NCI-H226 (cell line): ENCODE data around the gene ZDHHC6.
"Not testable (repeated sequence)": the region's sequence is repeated elsewhere in the genome, so short reads cannot be mapped to it uniquely, and the experiment has no call there.

Experiments used
- DNase-seq: peaks from one replicate; pipeline ENCODE4 v3.0.0-alpha.2; 2015

ZDHHC6 gene

GRCh38 chr10:112442063-112442462 lies 4.7 kb downstream of the ZDHHC6 start:
- DNase-seq: no peak

DNA sequence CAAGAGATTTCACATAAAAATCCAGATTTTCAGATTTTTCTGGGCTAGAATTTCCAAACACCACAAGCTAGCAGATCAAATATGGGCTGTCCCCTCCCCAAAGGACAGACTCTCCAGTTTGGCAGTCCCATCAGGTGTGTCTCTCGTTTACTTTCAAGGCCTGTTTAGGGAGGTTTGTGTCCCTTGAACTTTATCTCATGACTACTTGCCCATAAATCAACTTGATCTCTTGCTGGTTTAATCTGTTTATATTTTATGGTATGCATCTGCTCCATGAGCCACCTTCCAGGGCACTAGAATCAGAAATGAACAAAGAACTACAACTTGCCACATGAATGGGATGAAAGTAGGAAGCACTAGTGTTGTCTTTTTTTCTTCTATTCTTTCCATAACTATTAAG lies 5.2 kb downstream of the ZDHHC6 start:
- no peak for DNase-seq

- no peak for DNase-seq
These were observed 8.4 kb downstream of the ZDHHC6 start for GRCh38 chr10:112438356-112438755.

GRCh38 chr10:112434988-112435619 lies 11.6 kb downstream of the ZDHHC6 start:
- no peak for DNase-seq

GRCh38 chr10:112433136-112433535 lies 13.6 kb downstream of the ZDHHC6 start:
- DNase-seq: no peak

GRCh38 chr10:112429654-112430230 lies 17.0 kb downstream of the ZDHHC6 start:
- no peak for DNase-seq

- DNase-seq: no peak
These were observed 17.6 kb downstream of the ZDHHC6 start for GRCh38 chr10:112429147-112429546.

DNA sequence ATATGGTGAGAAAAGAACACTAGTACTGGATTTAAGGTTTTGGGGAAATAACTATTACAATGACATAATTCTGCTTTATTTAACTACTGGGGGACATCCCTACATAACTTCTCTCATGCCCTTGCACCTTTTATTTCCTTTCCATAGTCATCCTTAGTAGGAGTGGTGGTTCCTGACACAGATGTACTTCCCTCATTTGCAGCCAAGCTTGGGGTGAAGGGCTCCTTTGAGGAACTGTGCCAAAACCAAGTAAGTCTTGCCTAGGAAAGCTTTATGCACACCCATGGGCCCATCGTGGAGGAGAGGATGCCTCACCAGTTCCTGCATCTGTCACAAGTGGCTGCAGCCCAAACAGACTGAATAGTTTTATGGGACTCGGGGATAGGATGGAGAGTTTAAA lies 20.6 kb downstream of the ZDHHC6 start:
- DNase-seq: no peak

DNA sequence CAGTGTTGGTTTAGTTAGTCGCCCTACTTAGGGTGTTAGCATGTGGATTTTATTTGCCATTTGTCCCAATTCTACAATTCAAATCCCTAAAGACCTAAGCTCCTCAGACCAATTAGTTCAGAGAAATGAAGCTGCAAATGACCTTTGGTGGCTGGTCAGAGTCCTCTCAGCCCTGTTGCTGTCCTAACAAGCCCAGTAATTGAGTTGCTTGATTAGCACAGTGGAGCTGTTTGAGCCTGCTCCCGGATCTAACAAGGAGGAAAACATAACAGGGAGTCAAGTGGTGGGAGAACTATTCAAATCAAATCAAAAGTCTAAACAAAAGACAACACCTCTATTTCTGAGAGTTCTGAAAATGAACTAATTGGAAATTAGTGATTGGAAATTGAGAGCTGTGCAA lies 22.1 kb downstream of the ZDHHC6 start:
- no peak for DNase-seq

DNA sequence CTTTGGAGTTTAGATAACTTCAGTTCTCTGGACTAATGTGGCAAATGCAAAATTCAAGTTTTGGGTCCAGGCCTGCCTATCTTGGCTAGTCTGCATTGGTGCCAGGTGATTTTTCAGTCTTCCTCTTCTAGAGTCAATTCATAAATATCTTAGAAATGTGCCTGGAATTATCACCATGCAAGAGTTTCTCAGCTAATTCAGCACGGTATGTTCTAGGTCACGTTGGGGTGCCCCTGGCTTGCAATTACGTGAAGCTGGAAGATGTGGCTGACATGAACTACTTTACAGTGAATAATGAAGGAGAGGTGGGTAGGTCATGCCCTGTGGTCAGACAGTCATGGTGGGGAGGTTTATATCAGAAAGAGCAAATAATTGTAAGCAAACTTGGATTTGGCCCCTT lies 25.0 kb downstream of the ZDHHC6 start:
- DNase-seq: no peak

DNA sequence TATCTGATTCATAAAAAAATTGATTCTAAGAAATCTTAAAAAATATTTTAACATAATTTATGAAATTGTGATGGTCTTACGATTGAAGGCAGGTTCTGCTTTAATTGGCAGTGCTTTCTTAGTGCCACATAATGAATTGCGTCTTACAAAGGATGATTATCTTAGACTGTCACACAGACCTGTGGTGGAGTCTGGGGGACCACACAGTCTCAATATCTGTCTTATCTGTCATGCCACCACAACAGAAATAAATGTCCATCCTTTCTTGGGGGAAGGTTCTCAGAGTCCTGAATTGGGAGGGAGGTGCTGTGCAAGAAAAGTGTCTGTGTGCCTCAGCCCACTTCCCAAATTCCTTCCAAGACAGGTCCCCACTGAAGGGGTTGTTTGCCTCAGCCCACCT lies 34.0 kb downstream of the ZDHHC6 start:
- DNase-seq: no peak

DNA sequence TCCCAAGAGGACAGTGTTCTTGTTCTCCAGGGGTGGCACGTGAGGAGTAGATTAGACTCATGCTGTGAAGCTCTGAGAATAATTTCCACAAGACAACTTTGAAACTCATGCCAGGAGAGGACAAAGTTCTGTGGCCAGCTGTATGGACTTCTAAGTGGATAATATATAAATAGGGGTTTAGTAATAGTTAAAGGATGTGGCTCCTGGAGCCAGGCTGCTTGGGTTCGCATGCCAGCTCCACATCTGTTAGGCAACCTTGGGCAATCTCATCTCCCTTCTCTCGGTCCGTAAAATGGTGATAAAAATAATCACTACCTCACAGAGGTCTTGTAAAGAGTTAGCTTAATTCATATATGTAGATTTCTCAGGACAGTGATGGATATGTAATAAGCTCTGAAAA lies 37.0 kb downstream of the ZDHHC6 start:
- no peak for DNase-seq

DNA sequence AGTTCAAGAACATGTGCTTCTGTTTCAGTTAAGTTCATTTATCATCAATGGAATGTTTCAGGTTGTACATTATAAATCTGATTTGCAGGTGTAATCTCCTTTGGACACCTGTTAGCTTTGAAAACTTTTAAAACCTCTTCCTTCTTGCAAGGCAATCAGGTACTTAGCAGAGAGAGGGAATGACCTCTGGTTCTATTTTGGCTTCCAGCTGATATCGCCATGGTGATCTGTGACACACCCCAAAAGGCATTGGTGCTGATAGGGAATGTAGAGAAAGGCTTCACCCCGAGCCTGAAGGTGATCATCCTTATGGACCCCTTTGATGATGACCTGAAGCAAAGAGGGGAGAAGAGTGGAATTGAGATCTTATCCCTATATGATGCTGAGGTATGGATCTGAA lies 37.4 kb downstream of the ZDHHC6 start:
- no peak for DNase-seq

GRCh38 chr10:112407696-112408095 lies 39.0 kb downstream of the ZDHHC6 start:
- no peak for DNase-seq

- DNase-seq: not testable (repeated sequence)
These were observed 39.9 kb downstream of the ZDHHC6 start for GRCh38 chr10:112406806-112407205.

- DNase-seq: peak; percentile 33
These were observed 42.1 kb downstream of the ZDHHC6 start for GRCh38 chr10:112404617-112405016.

DNA sequence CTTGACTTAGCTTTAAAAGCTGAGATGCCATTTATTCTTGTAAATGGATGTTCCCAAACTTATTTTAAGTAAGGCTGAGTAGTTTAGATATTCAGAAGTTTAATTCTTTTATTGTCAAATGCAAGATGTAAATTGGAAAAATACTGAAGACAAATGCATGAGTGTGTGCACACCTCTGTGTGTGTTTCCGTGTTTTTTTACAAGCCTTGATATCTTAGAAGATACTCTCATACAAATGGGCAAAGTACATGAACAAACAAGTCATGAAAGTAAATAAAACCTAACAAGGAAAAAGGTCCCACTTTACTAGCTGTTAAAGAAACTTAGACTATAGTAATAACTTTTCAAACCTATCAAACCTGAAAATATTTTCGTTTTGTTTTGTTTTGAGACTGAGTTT lies 43.8 kb downstream of the ZDHHC6 start:
- DNase-seq: no peak

GRCh38 chr10:112397592-112397991 lies 49.1 kb downstream of the ZDHHC6 start:
- no peak for DNase-seq

GRCh38 chr10:112395809-112396530 lies 50.7 kb downstream of the ZDHHC6 start:
- no peak for DNase-seq

- DNase-seq: no peak
These were observed 52.2 kb downstream of the ZDHHC6 start for GRCh38 chr10:112394475-112394875.

- DNase-seq: no peak
These were observed 52.9 kb downstream of the ZDHHC6 start for GRCh38 chr10:112393827-112394226.

DNA sequence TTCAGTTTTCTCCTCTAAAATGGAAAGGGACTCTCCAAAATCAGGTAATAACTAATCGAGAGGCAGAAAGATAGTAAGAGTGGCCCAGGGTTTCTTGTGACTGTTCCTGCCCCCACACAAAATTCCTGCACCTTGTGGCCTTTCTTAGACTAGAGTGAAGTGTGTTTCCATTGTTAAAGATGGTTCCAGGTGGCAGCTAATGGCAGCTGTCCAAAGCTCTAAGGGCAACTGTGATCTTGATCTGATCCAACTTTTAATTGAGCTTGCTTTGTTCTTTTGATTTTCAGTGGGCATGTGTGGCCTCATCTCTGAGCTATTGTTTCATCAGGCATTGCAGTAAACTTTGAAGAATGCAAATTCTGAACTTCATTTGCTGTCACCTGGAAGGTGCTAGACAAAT lies 53.4 kb downstream of the ZDHHC6 start:
- DNase-seq: no peak

GRCh38 chr10:112390125-112390703 lies 56.5 kb downstream of the ZDHHC6 start:
- DNase-seq: no peak

GRCh38 chr10:112389271-112389822 lies 57.4 kb downstream of the ZDHHC6 start:
- peak; percentile 7 for DNase-seq
